H1 (cell line): Measurements from ENCODE around the gene H6PD. TPM values are rescaled to one million over a fixed set of nuclear protein-coding genes. Genes with fewer than 3 reads are reported as not detected.
A peak's percentile ranks its signal among the peaks of the same experiment; 100 is the strongest.

Experiments used
- CTCF ChIA-PET: fragments of 300-600 bp; sonication (Branson Sonifier 250); formaldehyde crosslinking; loops from one replicate; lab custom pipeline; 2021; ENCODE audit not compliant: partially characterized antibody; lab: Charles Lee
- POLR2A ChIA-PET: fragments of 300-600 bp; sonication (Branson Sonifier 250); formaldehyde crosslinking; loops from one replicate; lab custom pipeline; 2021; ENCODE audit warnings: inconsistent platforms; ENCODE audit not compliant: partially characterized antibody; lab: Charles Lee
- DNase-seq, 2 experiments: peaks; one replicate each; pipeline versions ENCODE4 v3.0.0 to v3.0.0-alpha.2; 2010 to 2022; ENCODE audit warnings: low spot score in 2 of 2, low read depth in 1 of 2, mixed read lengths in 1 of 2
- FAIRE-seq: peaks from 2 replicates; lab custom pipeline; 2011; peaks lifted over from hg19 to GRCh38; lab: Jason Lieb, UNC
- H2AFZ ChIP-seq: 2 replicates; pipeline ENCODE4 v1.8.1; 2012; ENCODE audit warnings: low read length, inconsistent platforms
- H2AK5ac ChIP-seq: 2 replicates; pipeline ENCODE4 v1.6.1; 2013; ENCODE audit warnings: low read depth, low read length
- H2BK120ac ChIP-seq: replicated peaks from 2 replicates; pipeline ENCODE3; 2013; ENCODE audit warnings: low read depth, low read length, inconsistent platforms
- H2BK12ac ChIP-seq: 2 replicates; pipeline ENCODE4 v1.6.1; 2013; ENCODE audit warnings: low read depth, low read length
- H2BK15ac ChIP-seq: 2 replicates; pipeline ENCODE4 v1.6.1; 2013; ENCODE audit warnings: low read length
- H2BK20ac ChIP-seq: 2 replicates; pipeline ENCODE4 v1.6.1; 2013; ENCODE audit warnings: low read length
- H2BK5ac ChIP-seq: 2 replicates; pipeline ENCODE4 v1.6.1; 2013; ENCODE audit warnings: low read depth, low read length
- H3K14ac ChIP-seq: 2 replicates; pipeline ENCODE4 v1.6.1; 2013; ENCODE audit warnings: inconsistent platforms; ENCODE audit not compliant: insufficient read length
- H3K18ac ChIP-seq: 2 replicates; pipeline ENCODE4 v1.6.1; 2013; ENCODE audit warnings: low read length; ENCODE audit errors: extremely low read depth
- H3K23ac ChIP-seq: 2 replicates; pipeline ENCODE4 v1.6.1; 2013; ENCODE audit warnings: inconsistent platforms; ENCODE audit not compliant: insufficient read length
- H3K23me2 ChIP-seq: 2 replicates; pipeline ENCODE4 v1.6.1; 2013; ENCODE audit warnings: low read depth, low read length
- H3K27ac ChIP-seq: 2 replicates; pipeline ENCODE4 v1.6.1; 2011; ENCODE audit warnings: low read depth, low read length, inconsistent platforms
- H3K27me3 ChIP-seq, 4 experiments: replicated peaks in 1 of 4; 1 replicate in 1 of 4; 2 replicates in 3 of 4; pipeline versions ENCODE4 v1.6.1 to v1.8.1; 2011 to 2013; ENCODE audit warnings: low read length in 3 of 4, mild to moderate bottlenecking in 3 of 4, inconsistent platforms in 2 of 4, mixed read lengths in 2 of 4, moderate library complexity in 1 of 4; ENCODE audit not compliant: control insufficient read depth in 3 of 4, insufficient read depth in 3 of 4; ENCODE audit errors: extremely low read depth in 1 of 4
- H3K36me3 ChIP-seq, 4 experiments: 2 replicates each; pipeline versions ENCODE4 v1.6.1 to v1.8.1; 2011 to 2013; ENCODE audit warnings: mild to moderate bottlenecking in 4 of 4, low read length in 3 of 4, moderate library complexity in 2 of 4, control low read depth in 1 of 4, inconsistent platforms in 1 of 4; ENCODE audit not compliant: insufficient read depth in 4 of 4, control insufficient read depth in 2 of 4
- H3K4ac ChIP-seq: replicated peaks from 2 replicates; pipeline ENCODE3; 2013; ENCODE audit warnings: low read length, low read depth, mixed read lengths, inconsistent platforms; ENCODE audit not compliant: insufficient read length
- H3K4me1 ChIP-seq, 4 experiments: replicated peaks in 1 of 4; 1 replicate in 1 of 4; 2 replicates in 3 of 4; pipeline versions ENCODE4 v1.6.1 to v1.8.1; 2011 to 2013; ENCODE audit warnings: low read length in 3 of 4, inconsistent platforms in 2 of 4, mixed read lengths in 1 of 4; ENCODE audit not compliant: insufficient read depth in 4 of 4, control insufficient read depth in 3 of 4
- H3K4me2 ChIP-seq, 2 experiments: 2 replicates each; pipeline versions ENCODE4 v1.6.1 to v1.8.1; 2011 to 2013; ENCODE audit warnings: low read depth in 2 of 2, low read length in 2 of 2, control low read depth in 1 of 2, inconsistent platforms in 1 of 2, mild to moderate bottlenecking in 1 of 2; ENCODE audit not compliant: insufficient read depth in 1 of 2
- H3K4me3 ChIP-seq, 4 experiments: fragments of 200-600, 300-600 bp in 1 of 4; sonication (generic), shearing (Covaris generic), sonication (Bioruptor Twin) in 1 of 4; 2 replicates each; pipeline versions ENCODE4 v1.5.1 to v1.8.1; 2011 to 2016; ENCODE audit warnings: low read length in 4 of 4, low read depth in 3 of 4, control low read depth in 2 of 4, inconsistent platforms in 2 of 4, mild to moderate bottlenecking in 2 of 4, mixed read lengths in 1 of 4, moderate library complexity in 1 of 4; ENCODE audit not compliant: insufficient read depth in 2 of 4; ENCODE audit errors: extremely low read depth in 1 of 4
- H3K56ac ChIP-seq: replicated peaks from 2 replicates; pipeline ENCODE3; 2013; ENCODE audit warnings: low read depth, mild to moderate bottlenecking, mixed read lengths, low read length, inconsistent platforms; ENCODE audit not compliant: insufficient read length
- H3K79me1 ChIP-seq: 2 replicates; pipeline ENCODE4 v1.6.1; 2013; ENCODE audit warnings: low read depth, low read length, control low read depth
- H3K79me2 ChIP-seq, 2 experiments: 2 replicates each; pipeline versions ENCODE4 v1.6.1 to v1.8.1; 2012 to 2013; ENCODE audit warnings: low read length in 2 of 2, mild to moderate bottlenecking in 2 of 2, inconsistent platforms in 1 of 2; ENCODE audit not compliant: insufficient read depth in 2 of 2, control insufficient read depth in 1 of 2
- H3K9ac ChIP-seq, 4 experiments: replicated peaks in 1 of 4; 1 replicate in 1 of 4; 2 replicates in 3 of 4; pipeline versions ENCODE4 v1.6.1 to v1.8.1; 2011 to 2013; ENCODE audit warnings: low read depth in 3 of 4, low read length in 3 of 4, control low read depth in 2 of 4, mild to moderate bottlenecking in 2 of 4, moderate library complexity in 2 of 4, inconsistent platforms in 1 of 4; ENCODE audit errors: extremely low read depth in 1 of 4
- H3K9me3 ChIP-seq, 2 experiments: 2 replicates each; pipeline versions ENCODE4 v1.6.1 to v1.8.1; 2012 to 2013; ENCODE audit warnings: mild to moderate bottlenecking in 2 of 2, moderate library complexity in 2 of 2, control low read depth in 1 of 2, inconsistent platforms in 1 of 2, low read depth in 1 of 2, low read length in 1 of 2, mixed read lengths in 1 of 2; ENCODE audit not compliant: insufficient read depth in 2 of 2
- H4K20me1 ChIP-seq, 2 experiments: replicated peaks in 1 of 2; 2 replicates each; pipeline versions ENCODE3 to v1.8.1; 2011 to 2013; ENCODE audit warnings: inconsistent platforms in 2 of 2, low read length in 2 of 2, mild to moderate bottlenecking in 1 of 2; ENCODE audit not compliant: insufficient read depth in 2 of 2, control insufficient read depth in 1 of 2
- H4K5ac ChIP-seq: 2 replicates; pipeline ENCODE4 v1.6.1; 2013; ENCODE audit warnings: low read length, low read depth, mixed read lengths, inconsistent platforms; ENCODE audit not compliant: insufficient read length
- H4K8ac ChIP-seq: 2 replicates; pipeline ENCODE4 v1.8.0; 2013; ENCODE audit warnings: mild to moderate bottlenecking, moderate library complexity, low read length, inconsistent platforms; ENCODE audit not compliant: insufficient read depth; ENCODE audit errors: extremely low read depth
- H4K91ac ChIP-seq: replicated peaks from 2 replicates; pipeline ENCODE3; 2013; ENCODE audit warnings: low read length, mixed read lengths, inconsistent platforms; ENCODE audit not compliant: insufficient read length
- CBX5 ChIP-seq: fragments of 300-800, 300-1000 bp; sonication (generic); IDR thresholded peaks from 2 replicates; pipeline ENCODE4 v1.7.1; 2016; ENCODE audit warnings: antibody characterized with exemption, low read length, low read depth
- JUN ChIP-seq: IDR thresholded peaks from 2 replicates; pipeline ENCODE4 v1.6.1; 2011; ENCODE audit warnings: low read depth, mild to moderate bottlenecking, improper control_type of control experiment, low read length
- POLR2AphosphoS5 ChIP-seq: IDR thresholded peaks from 2 replicates; pipeline ENCODE4 v1.6.1; 2011; ENCODE audit warnings: low read depth, low read length
- TAF1 ChIP-seq: IDR thresholded peaks from 2 replicates; pipeline ENCODE4 v1.6.1; 2011; ENCODE audit warnings: mild to moderate bottlenecking, low read depth, low read length
- WGBS, 2 experiments: shearing (Covaris generic) in 1 of 2; methylation state at CpG; one replicate each; pipeline versions ENCODE4 v1.1.6 to v1.1.7; 2013 to 2015; ENCODE audit warnings: low lambda C conversion rate in 2 of 2, mixed read lengths in 2 of 2, inconsistent platforms in 1 of 2, low coverage in 1 of 2, missing lambda C conversion rate in 1 of 2; ENCODE audit not compliant: insufficient replicate concordance in 2 of 2, insufficient coverage in 1 of 2, insufficient read length in 1 of 2; ENCODE audit errors: extremely low coverage in 1 of 2, missing lambda C conversion rate in 1 of 2; 5-methylcytosine and 5-hydroxymethylcytosine counted together
- polyA plus RNA-seq, 7 experiments: library from polyadenylated mRNA; depleted of rRNA in 3 of 7; stranded (reverse) in 5 of 7; unstranded in 2 of 7; fragments of >200 nt in 5 of 7; fragments of 200-250 nt in 2 of 7; gene quantifications; 1 replicate in 5 of 7; 2 replicates in 1 of 7; 4 replicates in 1 of 7; pipeline versions ENCODE4 v1.2.1 to v1.2.3, GENCODE V29; 2011 to 2013; ENCODE audit warnings: missing spikeins in 2 of 7, mixed read lengths in 2 of 7
- total RNA-seq: library from RNA; stranded (reverse); fragmentation: NEBNext Ultra II Directional; extraction: Animal tissue kit (Norgen Biotek cat#: 25700); gene quantifications from 2 replicates; pipeline ENCODE4 v1.2.1, GENCODE V29; 2021

The H6PD gene
- total and polyA plus RNA-seq, 2 of the 8 experiments (the other 6 are each of a cell fraction or from before 2014, with no cell fraction given), result 3.6 to 3.8 TPM

DNA sequence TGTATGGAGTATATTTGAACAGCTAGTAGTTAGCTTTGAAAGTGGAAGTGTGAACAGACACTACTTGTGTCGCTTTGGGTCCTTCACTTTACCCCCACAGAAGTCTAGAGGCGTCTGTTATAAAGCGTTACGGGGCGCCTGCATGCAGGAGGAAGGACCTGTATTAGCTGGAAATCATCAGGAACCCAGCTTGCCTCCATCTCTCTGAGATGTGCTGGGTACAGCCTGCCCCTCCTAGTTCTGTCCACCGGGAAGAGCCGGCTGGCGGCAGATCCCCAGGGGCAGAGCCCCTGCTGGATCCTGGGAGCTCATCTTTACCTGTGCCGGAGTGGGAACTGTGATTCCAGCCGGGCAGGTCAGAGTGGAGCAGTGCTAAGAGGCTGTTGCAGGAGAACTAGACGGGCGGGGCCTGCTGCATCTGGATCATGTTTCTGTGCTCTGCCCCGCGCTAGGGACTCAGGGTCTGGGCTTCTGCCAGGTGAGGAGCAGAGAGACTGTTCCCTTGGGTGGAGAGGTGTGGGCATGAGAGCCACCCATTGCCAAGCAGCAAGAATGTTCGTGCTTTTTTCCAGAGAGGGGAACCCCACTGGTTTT lies 35.8 kb downstream of the H6PD start:
- no peak overlapping the region for H3K4me2 ChIP-seq
- H2BK5ac ChIP-seq, result no peak overlapping the region
- H3K14ac ChIP-seq, result no peak overlapping the region
- H3K79me1 ChIP-seq, result no peaks in the 10 kb centered on the region
- no peak overlapping the region for H2BK15ac ChIP-seq
- H2AK5ac ChIP-seq, result no peak overlapping the region
- H3K79me2 ChIP-seq, result no peaks in the 10 kb centered on the region
- no peak overlapping the region for H2AFZ ChIP-seq
- no peaks in the 10 kb centered on the region for H3K23me2 ChIP-seq
- no peak for FAIRE-seq
- no peak overlapping the region for H4K5ac ChIP-seq
- no peak overlapping the region for H3K18ac ChIP-seq
- no peak overlapping the region for H3K9ac ChIP-seq
- H3K4ac ChIP-seq, result no peak overlapping the region
- TF ChIP-seq CBX5 (no peak), TAF1 (0 out of 2 replicates have a peak, but pooled peaks have one; percentile 24), POLR2AphosphoS5 (no peak), JUN (no peak)
- H3K4me3 ChIP-seq, result no peak overlapping the region
- H4K8ac ChIP-seq, result peak overlapping the region; percentile 51; the same call in 1 of the 2 replicates
- no peaks in the 10 kb centered on the region for H4K20me1 ChIP-seq
- CTCF ChIA-PET, result interaction anchor here (0.7 to 13.7 kb wide), 13 partner anchors 11 to 265 kb away, joined by 3 to 118 read pairs (median 4); no protein-coding TSS in a partner anchor
- no peak overlapping the region for H2BK20ac ChIP-seq
- H4K91ac ChIP-seq, result no peak overlapping the region
- no peaks in the 10 kb centered on the region for H3K36me3 ChIP-seq
- H3K23ac ChIP-seq, result no peak overlapping the region
- no peak overlapping the region for H3K56ac ChIP-seq
- H3K4me1 ChIP-seq, result peaks cover 0 to 4% (median 1%) of the 10 kb centered on the region in 4 experiments; a peak in 5 of 7 replicates
- H3K9me3 ChIP-seq, result no peaks in the 10 kb centered on the region
- peak in 1 of 2 experiments; percentile 53 for DNase-seq
- H2BK120ac ChIP-seq, result no peak overlapping the region
- no peaks in the 10 kb centered on the region; a peak in 1 of 7 replicates for H3K27me3 ChIP-seq
- whole genome bisulfite sequencing, 2 experiments, result 62% methylated on average over 15 of the region's 15 CpGs; no CpG with 5 or more reads in 1 of the 2 experiments
- no peak overlapping the region for H2BK12ac ChIP-seq
- POLR2A ChIA-PET, result interaction anchor here (1.0 kb wide), 1 partner anchor 21 kb away, joined by 3 read pairs; no protein-coding TSS in a partner anchor
- H3K27ac ChIP-seq, result no peak overlapping the region
